CD4-positive, alpha-beta memory T cell (primary cell): ENCODE results near the gene NR5A1. TPM values are rescaled to one million over a fixed set of nuclear protein-coding genes. Genes with fewer than 3 reads are reported as not detected.

Experiments used
- CTCF ChIA-PET: fragments of 350-600 bp; sonication (Branson Sonifier 250); formaldehyde crosslinking; loops from one replicate; lab custom pipeline; 2021; ENCODE audit warnings: inconsistent platforms; ENCODE audit not compliant: partially characterized antibody; lab: Charles Lee
- POLR2A ChIA-PET: fragments of 350-600 bp; sonication (Branson Sonifier 250); formaldehyde crosslinking; loops from one replicate; lab custom pipeline; 2021; ENCODE audit not compliant: partially characterized antibody; lab: Charles Lee
- DNase-seq, 5 donors: peaks; one replicate each; pipeline versions ENCODE4 v3.0.0 to v3.0.0-alpha.2; 2020 to 2022; ENCODE audit warnings: mixed read lengths in 1 of 5
- H3K27ac ChIP-seq: one replicate; pipeline ENCODE4 v1.7.0; 2013; ENCODE audit warnings: low read depth, low read length
- H3K27me3 ChIP-seq: 2 replicates; pipeline ENCODE4 v1.7.0; 2013; ENCODE audit warnings: mild to moderate bottlenecking, low read length, moderate library complexity; ENCODE audit not compliant: insufficient read depth
- H3K36me3 ChIP-seq: 2 replicates; pipeline ENCODE4 v1.7.0; 2013; ENCODE audit warnings: mild to moderate bottlenecking, low read length, moderate library complexity; ENCODE audit not compliant: insufficient read depth
- H3K4me1 ChIP-seq: 2 replicates; pipeline ENCODE4 v1.7.0; 2013; ENCODE audit warnings: mild to moderate bottlenecking, low read length, moderate library complexity; ENCODE audit not compliant: insufficient read depth
- H3K4me3 ChIP-seq, 2 donors: one replicate each; pipeline ENCODE4 v1.7.0; 2013; ENCODE audit warnings: low read length in 2 of 2, mild to moderate bottlenecking in 1 of 2
- H3K9me3 ChIP-seq, 2 donors: one replicate each; pipeline ENCODE4 v1.7.0; 2013; ENCODE audit warnings: low read length in 2 of 2, control low read depth in 1 of 2; ENCODE audit not compliant: control insufficient read depth in 1 of 2
- H3K27ac Mint-ChIP-seq, 7 donors: one replicate each; pipeline ENCODE4 v1.8.0; 2020 to 2021; ENCODE audit warnings: mixed read lengths in 7 of 7, mild to moderate bottlenecking in 6 of 7, inconsistent platforms in 3 of 7, moderate library complexity in 3 of 7
- H3K27me3 Mint-ChIP-seq, 2 donors: one replicate each; pipeline ENCODE4 v1.8.0; 2020 to 2021; ENCODE audit warnings: mixed read lengths in 2 of 2
- H3K36me3 Mint-ChIP-seq, 2 donors: one replicate each; pipeline ENCODE4 v1.8.0; 2020 to 2021; ENCODE audit warnings: mixed read lengths in 2 of 2, inconsistent platforms in 1 of 2, mild to moderate bottlenecking in 1 of 2
- H3K4me1 Mint-ChIP-seq, 4 donors: one replicate each; pipeline ENCODE4 v1.8.0; 2020 to 2021; ENCODE audit warnings: mixed read lengths in 4 of 4, mild to moderate bottlenecking in 1 of 4
- H3K4me3 Mint-ChIP-seq, 8 donors: one replicate each; pipeline ENCODE4 v1.8.0; 2020 to 2021; ENCODE audit warnings: mixed read lengths in 8 of 8, mild to moderate bottlenecking in 7 of 8, moderate library complexity in 6 of 8, inconsistent platforms in 3 of 8
- H3K9me3 Mint-ChIP-seq, 8 donors: one replicate each; pipeline ENCODE4 v1.8.0; 2020 to 2021; ENCODE audit warnings: mixed read lengths in 8 of 8, mild to moderate bottlenecking in 5 of 8, inconsistent platforms in 3 of 8, moderate library complexity in 1 of 8
- intact Hi-C: fragments of 100-400 bp; cut with micrococcal nuclease; formaldehyde crosslinking; loops from one replicate; pipeline ENCODE4 v1.15.1; 2023
- polyA plus RNA-seq, 2 donors: library from polyadenylated mRNA; unstranded; fragments of 300-500 nt; fragmentation: Illumina TruSeq; gene quantifications; one replicate each; pipeline ENCODE4 v1.2.3, GENCODE V29; 2021
- total RNA-seq, 2 experiments: library from RNA; stranded (reverse); gene quantifications; one replicate each; pipeline ENCODE4 v1.2.3, GENCODE V29; 2021

Gene NR5A1
- total and polyA plus RNA-seq, 4 experiments from 2014 or later: not detected

- Histone ChIP-seq H3K4me3 (no peak overlapping the region), H3K4me1 (no peaks in the 10 kb centered on the region), H3K27ac (no peak overlapping the region), H3K36me3 (no peaks in the 10 kb centered on the region), H3K27me3 (no peaks in the 10 kb centered on the region), H3K9me3 (no peaks in the 10 kb centered on the region)
- no peak for DNase-seq
- H3K27me3 Mint-ChIP-seq: peaks cover 16 to 28% of the 10 kb centered on the region in 2 donors
- H3K4me3 Mint-ChIP-seq: no peak overlapping the region
- peaks cover 0 to 4% of the 10 kb centered on the region in 2 donors for H3K36me3 Mint-ChIP-seq
- peaks cover 0 to 5% (median 2%) of the 10 kb centered on the region in 8 donors for H3K9me3 Mint-ChIP-seq
- H3K27ac Mint-ChIP-seq: no peak overlapping the region
- ChIA-PET CTCF (no interaction called here), POLR2A (no interaction called here)
- H3K4me1 Mint-ChIP-seq: no peaks in the 10 kb centered on the region
- intact Hi-C loops: no loop called here
Measured at GRCh38 chr9:124439686-124440243, 67.4 kb downstream of the NR5A1 start.

DNA sequence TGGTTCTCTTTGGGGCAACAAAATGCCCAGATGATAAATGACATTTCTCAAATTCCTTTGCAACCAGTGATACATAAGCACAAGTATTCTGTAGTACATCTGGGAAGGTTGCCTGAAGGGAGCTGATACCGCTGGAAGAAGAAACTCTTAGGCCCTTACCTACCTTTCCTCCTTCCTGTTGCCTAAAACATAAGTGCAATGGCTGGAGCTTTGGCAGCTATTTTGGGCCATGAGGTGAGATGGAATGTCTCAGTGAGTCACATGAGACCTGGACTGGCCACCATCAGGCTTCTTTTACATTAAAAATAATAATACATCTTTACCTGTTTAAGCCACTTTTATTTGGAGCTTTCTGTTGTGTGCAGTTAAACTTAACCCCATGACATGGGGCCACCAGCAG, 68.1 kb downstream of the NR5A1 start:
- no peaks in the 10 kb centered on the region for H3K27me3 ChIP-seq
- peaks cover 14 to 27% of the 10 kb centered on the region in 2 donors for H3K27me3 Mint-ChIP-seq
- POLR2A ChIA-PET: no interaction called here
- CTCF ChIA-PET: no interaction called here
- H3K36me3 Mint-ChIP-seq: peaks cover 0 to 4% of the 10 kb centered on the region in 2 donors
- no peak for DNase-seq
- H3K4me3 Mint-ChIP-seq: no peak overlapping the region
- intact Hi-C loops: no loop called here
- H3K36me3 ChIP-seq: no peaks in the 10 kb centered on the region
- peaks cover 0 to 5% (median 2%) of the 10 kb centered on the region in 8 donors for H3K9me3 Mint-ChIP-seq
- no peak overlapping the region for H3K27ac ChIP-seq
- no peaks in the 10 kb centered on the region for H3K4me1 ChIP-seq
- H3K4me1 Mint-ChIP-seq: no peaks in the 10 kb centered on the region
- H3K9me3 ChIP-seq: no peaks in the 10 kb centered on the region
- no peak overlapping the region for H3K27ac Mint-ChIP-seq
- no peak overlapping the region for H3K4me3 ChIP-seq

DNA sequence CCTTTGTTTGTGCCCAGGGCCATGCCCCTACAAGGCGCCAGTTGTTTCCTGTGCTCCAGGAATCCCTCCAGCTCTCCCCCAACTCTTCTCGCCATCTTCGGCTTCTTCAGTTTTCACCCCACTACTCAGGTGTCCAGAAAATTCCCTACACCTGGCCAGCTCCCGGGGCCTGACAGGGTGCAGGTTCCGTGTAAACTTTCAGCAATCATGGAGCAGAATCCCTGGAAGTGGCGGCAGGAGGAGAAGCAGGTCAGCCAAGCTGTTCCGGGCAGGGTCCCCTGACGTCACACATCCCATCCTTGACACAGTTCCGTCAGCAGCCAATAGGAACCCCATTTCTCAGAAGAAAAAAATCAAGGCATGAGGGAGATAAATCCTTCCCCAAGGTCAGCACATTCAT, 69.1 kb downstream of the NR5A1 start:
- no peaks in the 10 kb centered on the region for H3K4me1 Mint-ChIP-seq
- ChIA-PET CTCF (no interaction called here), POLR2A (no interaction called here)
- H3K36me3 Mint-ChIP-seq: peaks cover 0 to 4% of the 10 kb centered on the region in 2 donors
- H3K27ac ChIP-seq: no peak overlapping the region
- no peaks in the 10 kb centered on the region for H3K36me3 ChIP-seq
- H3K9me3 Mint-ChIP-seq: peaks cover 0 to 5% (median 2%) of the 10 kb centered on the region in 8 donors
- no peak overlapping the region for H3K4me3 ChIP-seq
- H3K4me1 ChIP-seq: no peaks in the 10 kb centered on the region
- intact Hi-C loops: no loop called here
- no peaks in the 10 kb centered on the region for H3K27me3 ChIP-seq
- H3K27me3 Mint-ChIP-seq: peaks cover 9 to 25% of the 10 kb centered on the region in 2 donors
- H3K4me3 Mint-ChIP-seq: no peak overlapping the region
- no peaks in the 10 kb centered on the region for H3K9me3 ChIP-seq
- H3K27ac Mint-ChIP-seq: no peak overlapping the region
- DNase-seq: no peak

GRCh38 chr9:124437086-124437485, 70.1 kb downstream of the NR5A1 start:
- H3K27me3 ChIP-seq: no peaks in the 10 kb centered on the region
- Mint-ChIP-seq H3K27ac (no peak overlapping the region), H3K9me3 (peaks cover 0 to 5% (median 2%) of the 10 kb centered on the region in 8 donors), H3K4me3 (no peak overlapping the region), H3K27me3 (peaks cover 9 to 24% of the 10 kb centered on the region in 2 donors), H3K4me1 (no peaks in the 10 kb centered on the region), H3K36me3 (peaks cover 0 to 4% of the 10 kb centered on the region in 2 donors)
- CTCF ChIA-PET: no interaction called here
- intact Hi-C loops: no loop called here
- no peak overlapping the region for H3K27ac ChIP-seq
- no peak overlapping the region for H3K4me3 ChIP-seq
- no peaks in the 10 kb centered on the region for H3K9me3 ChIP-seq
- no peaks in the 10 kb centered on the region for H3K36me3 ChIP-seq
- DNase-seq: no peak
- no peaks in the 10 kb centered on the region for H3K4me1 ChIP-seq
- POLR2A ChIA-PET: no interaction called here

DNA sequence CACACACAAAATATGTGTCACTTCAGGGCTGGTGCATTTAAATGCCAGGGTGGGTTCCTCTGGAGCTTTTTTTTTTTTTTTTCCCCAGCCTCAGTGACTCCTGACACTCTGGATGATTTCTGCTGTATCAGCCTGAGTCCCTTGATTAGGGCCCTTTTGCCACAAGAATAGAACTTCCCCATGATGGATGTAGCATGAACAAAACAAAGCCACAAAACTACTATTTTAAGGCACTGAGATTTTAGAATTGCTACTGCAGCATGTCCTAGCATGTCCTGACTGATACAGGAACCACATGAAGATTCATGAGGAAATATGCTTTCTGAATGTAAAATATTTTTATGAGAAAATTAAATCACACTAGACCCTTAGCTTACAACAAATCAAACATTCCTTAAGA, 70.9 kb downstream of the NR5A1 start:
- Mint-ChIP-seq H3K27me3 (peaks cover 9 to 20% of the 10 kb centered on the region in 2 donors), H3K27ac (no peak overlapping the region), H3K4me1 (no peaks in the 10 kb centered on the region), H3K4me3 (no peak overlapping the region), H3K36me3 (peaks cover 0 to 4% of the 10 kb centered on the region in 2 donors), H3K9me3 (peaks cover 0 to 4% (median 0%) of the 10 kb centered on the region in 8 donors)
- no peak overlapping the region for H3K4me3 ChIP-seq
- no peaks in the 10 kb centered on the region for H3K27me3 ChIP-seq
- no peak for DNase-seq
- H3K9me3 ChIP-seq: no peaks in the 10 kb centered on the region
- no peaks in the 10 kb centered on the region for H3K36me3 ChIP-seq
- H3K27ac ChIP-seq: no peak overlapping the region
- ChIA-PET POLR2A (no interaction called here), CTCF (no interaction called here)
- intact Hi-C loops: no loop called here
- no peaks in the 10 kb centered on the region for H3K4me1 ChIP-seq

Other genes starting within 250 kb of the NR5A1 start
- 10 to 100 TPM in 1 of 2 experiments, 1 to 10 TPM in 1; 9.9 to 11.7 TPM for gene NEK6, start 249.4 kb downstream of the NR5A1 start, total RNA-seq
- 1 to 10 TPM; 3.8 to 7.1 TPM for gene NEK6, start 249.4 kb downstream of the NR5A1 start, polyA plus RNA-seq
- gene PSMB7, start 92.0 kb downstream of the NR5A1 start, total RNA-seq: 10 to 100 TPM; 56.9 to 58.6 TPM
- 100 to 1,000 TPM; 168 to 226 TPM for gene PSMB7, start 92.0 kb downstream of the NR5A1 start, polyA plus RNA-seq
- not detected for gene ADGRD2, start 56.9 kb downstream of the NR5A1 start, total RNA-seq
- not detected for gene ADGRD2, start 56.9 kb downstream of the NR5A1 start, polyA plus RNA-seq